K562 (cell line): ENCODE results near the gene RARA. TPM values are rescaled to one million over a fixed set of nuclear protein-coding genes. Genes with fewer than 3 reads are reported as not detected.

Source experiments
- ATAC-seq: fragments of 200-7000 bp; cut with Tn5 transposase; 3 replicates; pipeline ENCODE4 v1.9.1; 2020; ENCODE audit warnings: moderate library complexity
- BruUV-seq: library from RNA; stranded (reverse); fragments of 400-500 nt; replicated peaks from 2 replicates; lab custom pipeline; 2021; lab: Mats Ljungman, UMichigan
- CTCF ChIA-PET: fragments of 300-600 bp; formaldehyde crosslinking; extraction: SDS; loops from one replicate; lab custom pipeline; 2021; ENCODE audit warnings: low intra/inter-chr PET ratio; lab: Yijun Ruan, JAX
- POLR2A ChIA-PET: fragments of 300-600, 350-650 bp; sonication (Branson Sonifier 250); formaldehyde crosslinking; extraction: SDS; loops from one replicate; lab custom pipeline; 2021; ENCODE audit warnings: antibody characterized with exemption, inconsistent platforms; lab: Yijun Ruan, JAX
- DNase-seq, 4 experiments: peaks; one replicate each; pipeline versions ENCODE4 v3.0.0 to v3.0.0-alpha.2; 2011 to 2018; ENCODE audit warnings: low spot score in 3 of 4, mixed read lengths in 3 of 4; ENCODE audit errors: extremely low read depth in 1 of 4
- FAIRE-seq: peaks from 2 replicates; lab custom pipeline; 2011; peaks lifted over from hg19 to GRCh38; lab: Jason Lieb, UNC
- H2AFZ ChIP-seq: 2 replicates; pipeline ENCODE4 v1.6.0; 2011; ENCODE audit warnings: low read depth, low read length, control low read depth, inconsistent platforms
- H3K27ac ChIP-seq: fragments of 200-600 bp; 3 replicates; pipeline ENCODE4 v1.8.0; 2011; ENCODE audit warnings: low read depth, mild to moderate bottlenecking, control low read depth, inconsistent platforms, low read length, moderate library complexity, mixed read lengths; ENCODE audit errors: extremely low read depth
- H3K27me3 ChIP-seq, 2 experiments: fragments of 300-600 bp in 1 of 2; 2 replicates in 1 of 2; 3 replicates in 1 of 2; pipeline versions ENCODE4 v1.6.0 to v1.8.0; 2011; ENCODE audit warnings: inconsistent platforms in 2 of 2, low read length in 2 of 2, mild to moderate bottlenecking in 1 of 2, mixed read lengths in 1 of 2, moderate library complexity in 1 of 2; ENCODE audit not compliant: control insufficient read depth in 2 of 2, insufficient read depth in 2 of 2
- H3K36me3 ChIP-seq: fragments of 300-600 bp; 3 replicates; pipeline ENCODE4 v1.8.0; 2011; ENCODE audit warnings: mild to moderate bottlenecking, low read length, inconsistent platforms; ENCODE audit not compliant: control insufficient read depth, insufficient read depth
- H3K4me1 ChIP-seq, 2 experiments: fragments of 200-600 bp in 1 of 2; replicated peaks in 1 of 2; 2 replicates in 1 of 2; 3 replicates in 1 of 2; pipeline versions ENCODE4 v1.5.1 to v1.8.0; 2011; ENCODE audit warnings: inconsistent platforms in 2 of 2, low read length in 2 of 2, mild to moderate bottlenecking in 1 of 2, mixed read lengths in 1 of 2, moderate library complexity in 1 of 2; ENCODE audit not compliant: control insufficient read depth in 2 of 2, insufficient read depth in 2 of 2
- H3K4me2 ChIP-seq: 2 replicates; pipeline ENCODE4 v1.6.1; 2011; ENCODE audit warnings: low read length, control low read depth, inconsistent platforms, mixed read lengths; ENCODE audit not compliant: insufficient read depth
- H3K4me3 ChIP-seq: fragments of 200-600 bp; sonication (generic), shearing (Covaris generic); 2 replicates; pipeline ENCODE4 v1.5.1; 2016; ENCODE audit warnings: control low read depth, inconsistent platforms
- H3K79me2 ChIP-seq: fragments of 200-600 bp; 3 replicates; pipeline ENCODE4 v1.8.0; 2011; ENCODE audit warnings: low read length, inconsistent platforms; ENCODE audit not compliant: control insufficient read depth, insufficient read depth
- H3K9ac ChIP-seq, 2 experiments: 2 replicates each; pipeline versions ENCODE4 v1.6.0 to v1.6.1; 2011; ENCODE audit warnings: low read depth in 2 of 2, low read length in 2 of 2, control low read depth in 1 of 2, inconsistent platforms in 1 of 2, mild to moderate bottlenecking in 1 of 2, mixed read lengths in 1 of 2; ENCODE audit not compliant: insufficient read depth in 1 of 2
- H3K9me1 ChIP-seq: one replicate; pipeline ENCODE4 v1.6.0; 2011; ENCODE audit warnings: inconsistent platforms, mild to moderate bottlenecking, low read length, moderate library complexity; ENCODE audit not compliant: control insufficient read depth, insufficient read depth
- H3K9me3 ChIP-seq: replicated peaks from 2 replicates; pipeline ENCODE4 v1.5.1; 2011; ENCODE audit warnings: low read depth, low read length, inconsistent platforms; ENCODE audit not compliant: control insufficient read depth, insufficient read depth
- H4K20me1 ChIP-seq: replicated peaks from 2 replicates; pipeline ENCODE4 v1.6.1; 2011; ENCODE audit warnings: low read length, inconsistent platforms, mixed read lengths; ENCODE audit not compliant: control insufficient read depth, insufficient read depth
- AFF4 ChIP-seq: sonication (generic); formaldehyde crosslinking; IDR thresholded peaks from 2 replicates; pipeline ENCODE4 v1.8.0; 2023; ENCODE audit warnings: mild to moderate bottlenecking, missing genetic modification reagents
- MYNN ChIP-seq, 2 experiments: sonication (generic); formaldehyde crosslinking in 1 of 2; IDR thresholded peaks; 2 replicates each; pipeline versions ENCODE4 v1.5.0 to v1.6.1; 2016 to 2020; ENCODE audit warnings: antibody characterized with exemption in 1 of 2, missing genetic modification reagents in 1 of 2
- NRF1 ChIP-seq, 2 experiments: fragments of 450-650 bp; IDR thresholded peaks in 1 of 2; conservative IDR thresholded peaks in 1 of 2; 2 replicates each; pipeline ENCODE4 v1.6.1; 2014; ENCODE audit warnings: mild to moderate bottlenecking in 2 of 2
- THRAP3 ChIP-seq: fragments of 450-650 bp; IDR thresholded peaks from 2 replicates; pipeline ENCODE4 v1.6.1; 2016; ENCODE audit warnings: mild to moderate bottlenecking, inconsistent platforms, borderline replicate concordance
- ZNF551 ChIP-seq: fragments of 250-450 bp; sonication (Bioruptor Pico); IDR thresholded peaks from 2 replicates; pipeline ENCODE4 v1.5.0; 2021; ENCODE audit warnings: mild to moderate bottlenecking, moderate library complexity
- whole genome bisulfite sequencing: fragments of 100-300 bp; shearing (Covaris generic); methylation state at CpG from one replicate; pipeline ENCODE4 v1.1.6; 2016; ENCODE audit warnings: low coverage, mixed read lengths; ENCODE audit not compliant: insufficient coverage; ENCODE audit errors: missing lambda C conversion rate; 5-methylcytosine and 5-hydroxymethylcytosine counted together
- in situ Hi-C: fragments of 300-500 bp; cut with MboI; formaldehyde crosslinking; loops from 4 replicates; pipeline ENCODE4 v1.15.0; 2018; ENCODE audit warnings: inconsistent platforms, mixed read lengths
- intact Hi-C: fragments of 100-400 bp; cut with micrococcal nuclease; formaldehyde crosslinking; loops from 2 replicates; pipeline ENCODE4 v1.14.2; 2022
- polyA plus RNA-seq, 8 experiments: library from polyadenylated mRNA; depleted of rRNA in 4 of 8; stranded (reverse) in 5 of 8; unstranded in 3 of 8; fragments of >200 nt; fragmentation: Nextera tagmentation in 2 of 8; fragmentation: Illumina TruSeq in 1 of 8; extraction: Ambion mirVana in 2 of 8; extraction: Trizol in 1 of 8; gene quantifications; 2 replicates each; pipeline versions ENCODE4 v1.2.1 to v1.2.3, GENCODE V29; 2011 to 2014; ENCODE audit warnings: inconsistent platforms in 1 of 8, missing spikeins in 1 of 8
- total RNA-seq, 7 experiments: library from RNA; depleted of rRNA in 6 of 7; stranded (reverse); fragments of >200 nt in 6 of 7; fragmentation: Illumina TruSeq in 2 of 7; extraction: Trizol in 2 of 7; gene quantifications; 2 replicates each; pipeline versions ENCODE4 v1.2.1 to v1.2.3, GENCODE V29; 2011 to 2021; ENCODE audit warnings: low replicate concordance in 1 of 7
- TF ChIP-seq, protein P1 (sequence below): fragments of 250-450 bp; sonication (Bioruptor Pico); IDR thresholded peaks from 2 replicates; pipeline ENCODE4 v1.9.0; 2021; ENCODE audit warnings: mild to moderate bottlenecking
- TF ChIP-seq, protein P2 (sequence below): IDR thresholded peaks from 2 replicates; pipeline ENCODE4 v1.6.1; 2011; ENCODE audit not compliant: insufficient read length; ENCODE audit errors: extremely low read depth
- TF ChIP-seq, protein P3 (sequence below): fragments of 450-650 bp; IDR thresholded peaks from one replicate; pipeline ENCODE4 v1.6.1; 2018; ENCODE audit warnings: mild to moderate bottlenecking, moderate library complexity; ENCODE audit not compliant: partially characterized antibody
- TF ChIP-seq, protein P4 (sequence below): fragments of 450-650 bp; IDR thresholded peaks from 2 replicates; pipeline ENCODE4 v1.6.1; 2016; ENCODE audit warnings: low read depth, mild to moderate bottlenecking, moderate library complexity

Gene RARA
- total and polyA plus RNA-seq, 9 of the 15 experiments (the other 6 are each of a cell fraction or from before 2014, with no cell fraction given) = 0.10 to 28.0 (median 7.9) TPM

- Histone ChIP-seq H3K9ac (no peak overlapping the region), H3K4me2 (no peak overlapping the region), H3K36me3 (peaks cover 60% of the 10 kb centered on the region; the same call in 2 of the 3 replicates), H3K9me1 (no peaks in the 10 kb centered on the region), H3K4me1 (peaks cover 23 to 67% of the 10 kb centered on the region in 2 experiments), H3K27ac (no peak overlapping the region), H3K27me3 (no peaks in the 10 kb centered on the region), H3K79me2 (peaks cover 31% of the 10 kb centered on the region), H4K20me1 (0 out of 2 replicates have a peak, but pooled peaks cover 3% of the 10 kb centered on the region), H2AFZ (no peak overlapping the region), H3K4me3 (no peak overlapping the region), H3K9me3 (no peaks in the 10 kb centered on the region)
- POLR2A ChIA-PET = interaction anchor here (1.1 to 1.3 kb wide), 2 partner anchors 13 to 411 kb away, joined by 3 to 4 read pairs; no protein-coding TSS in a partner anchor
- in situ Hi-C loops = loop anchor here (5.0 to 10.0 kb wide), 3 partner anchors 49 to 336 kb away; partner anchors contain the start of gene CSF3
- no TSS peak for BruUV-seq
- intact Hi-C loops = loop anchor here (10.0 kb wide), 1 partner anchor 336 kb away; the partner anchor contains the start of gene CSF3
- CTCF ChIA-PET = no interaction called here
- TF ChIP-seq, protein P1, sequence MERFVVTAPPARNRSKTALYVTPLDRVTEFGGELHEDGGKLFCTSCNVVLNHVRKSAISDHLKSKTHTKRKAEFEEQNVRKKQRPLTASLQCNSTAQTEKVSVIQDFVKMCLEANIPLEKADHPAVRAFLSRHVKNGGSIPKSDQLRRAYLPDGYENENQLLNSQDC (CRISPR knock-in tag) = no peak
- no peak for TF ChIP-seq ZNF551 (CRISPR knock-in tag)
- TF ChIP-seq MYNN (IDR thresholded peaks at IDR 0.05) = no peak
- no peak for TF ChIP-seq MYNN (CRISPR knock-in tag; IDR thresholded peaks at IDR 0.05)
- TF ChIP-seq THRAP3 = no peak
- TF ChIP-seq AFF4 (CRISPR knock-in tag) = no peak
- TF ChIP-seq, protein P2, sequence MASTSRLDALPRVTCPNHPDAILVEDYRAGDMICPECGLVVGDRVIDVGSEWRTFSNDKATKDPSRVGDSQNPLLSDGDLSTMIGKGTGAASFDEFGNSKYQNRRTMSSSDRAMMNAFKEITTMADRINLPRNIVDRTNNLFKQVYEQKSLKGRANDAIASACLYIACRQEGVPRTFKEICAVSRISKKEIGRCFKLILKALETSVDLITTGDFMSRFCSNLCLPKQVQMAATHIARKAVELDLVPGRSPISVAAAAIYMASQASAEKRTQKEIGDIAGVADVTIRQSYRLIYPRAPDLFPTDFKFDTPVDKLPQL = no peak
- TF ChIP-seq, protein P3, sequence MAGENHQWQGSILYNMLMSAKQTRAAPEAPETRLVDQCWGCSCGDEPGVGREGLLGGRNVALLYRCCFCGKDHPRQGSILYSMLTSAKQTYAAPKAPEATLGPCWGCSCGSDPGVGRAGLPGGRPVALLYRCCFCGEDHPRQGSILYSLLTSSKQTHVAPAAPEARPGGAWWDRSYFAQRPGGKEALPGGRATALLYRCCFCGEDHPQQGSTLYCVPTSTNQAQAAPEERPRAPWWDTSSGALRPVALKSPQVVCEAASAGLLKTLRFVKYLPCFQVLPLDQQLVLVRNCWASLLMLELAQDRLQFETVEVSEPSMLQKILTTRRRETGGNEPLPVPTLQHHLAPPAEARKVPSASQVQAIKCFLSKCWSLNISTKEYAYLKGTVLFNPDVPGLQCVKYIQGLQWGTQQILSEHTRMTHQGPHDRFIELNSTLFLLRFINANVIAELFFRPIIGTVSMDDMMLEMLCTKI = no peak
- TF ChIP-seq NRF1 (conservative IDR thresholded peaks at IDR 0.05 in 1 of 2, IDR thresholded peaks at IDR 0.05 in 1 of 2) = no peak
- TF ChIP-seq, protein P4, sequence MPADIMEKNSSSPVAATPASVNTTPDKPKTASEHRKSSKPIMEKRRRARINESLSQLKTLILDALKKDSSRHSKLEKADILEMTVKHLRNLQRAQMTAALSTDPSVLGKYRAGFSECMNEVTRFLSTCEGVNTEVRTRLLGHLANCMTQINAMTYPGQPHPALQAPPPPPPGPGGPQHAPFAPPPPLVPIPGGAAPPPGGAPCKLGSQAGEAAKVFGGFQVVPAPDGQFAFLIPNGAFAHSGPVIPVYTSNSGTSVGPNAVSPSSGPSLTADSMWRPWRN = no peak
- WGBS = 65% methylated on average over 7 of the region's 17 CpGs
- FAIRE-seq (no peak), ATAC-seq (no peak), DNase-seq (no peak)
These were observed 41.8 kb downstream of the RARA start for GRCh38 chr17:40350689-40351358.
